ENCODE data around the gene TMEM243. TPM values are rescaled to one million over a fixed set of nuclear protein-coding genes. Genes with fewer than 3 reads are reported as not detected.

TMEM243 gene
- total and polyA plus RNA-seq, 2 donors (not counting 3 experiments of a cell fraction or from before 2014, with no cell fraction given): 26.9 to 28.8 TPM

DNA sequence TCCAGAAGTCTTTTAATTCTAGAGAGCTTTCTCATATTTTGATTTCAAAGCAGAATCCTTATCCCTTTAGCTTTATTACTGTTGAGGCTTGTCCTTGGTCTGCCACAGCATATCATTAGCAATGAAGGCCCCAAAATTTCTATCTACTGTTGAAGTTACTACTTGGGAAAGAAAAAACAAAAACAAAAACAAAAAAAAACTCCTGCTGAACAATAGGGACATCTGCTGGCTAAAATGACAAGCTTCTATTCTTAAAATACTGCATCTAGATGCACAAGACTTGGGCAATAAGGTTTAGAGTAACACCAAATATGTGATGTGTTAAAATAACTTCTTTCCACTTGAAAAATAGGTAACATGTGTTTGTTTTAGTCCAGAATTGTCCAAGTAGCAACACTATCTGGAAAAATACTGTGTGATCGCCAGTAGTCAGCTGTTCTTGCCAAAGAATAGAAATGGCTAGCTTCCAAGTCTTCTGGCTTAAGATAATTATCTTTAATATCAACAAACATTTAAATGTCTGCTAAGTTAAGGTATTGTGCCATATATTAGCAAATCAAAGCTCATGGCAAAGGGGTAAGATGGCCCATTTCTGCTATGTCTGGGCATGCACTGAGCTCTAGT lies 71.1 kb downstream of the TMEM243 start:
- Histone ChIP-seq H3K27ac (ENCODE audit: insufficient read depth, low read depth, low read length) (no peak overlapping the region), H3K36me3 (ENCODE audit: control insufficient read depth in 2 of 2, extremely low read depth in 1 of 2, insufficient read depth in 2 of 2, low read length in 2 of 2) (no peaks in the 10 kb centered on the region), H2AFZ (ENCODE audit: low read depth, low read length) (no peak overlapping the region), H4K20me1 (replicated peaks; ENCODE audit: control insufficient read depth, extremely low read depth, insufficient read depth, low read length) (no peaks in the 10 kb centered on the region), H3K4me1 (ENCODE audit: control insufficient read depth, extremely low read depth, insufficient read depth, low read length) (peaks cover 9% of the 10 kb centered on the region), H3K27me3 (ENCODE audit: control insufficient read depth in 2 of 2, insufficient read depth in 2 of 2, low read length in 2 of 2) (no peaks in the 10 kb centered on the region), H3K9ac (replicated peaks; ENCODE audit: extremely low read depth, insufficient read depth, low read length) (no peak overlapping the region), H3K9me3 (replicated peaks; ENCODE audit: control insufficient read depth, insufficient read depth, low read length) (no peaks in the 10 kb centered on the region), H3K4me2 (ENCODE audit: insufficient read depth, low read length) (no peak overlapping the region), H3K9me1 (replicated peaks; ENCODE audit: control insufficient read depth, extremely low read depth, insufficient read depth, low read length) (no peaks in the 10 kb centered on the region), H3K4me3 (replicated peaks in 1 of 3; ENCODE audit: insufficient read depth in 1 of 3, low read depth in 1 of 3, low read length in 3 of 3) (no peak overlapping the region), H3K79me2 (ENCODE audit: control insufficient read depth, insufficient read depth, low read length) (peaks cover 7% of the 10 kb centered on the region)
- TF ChIP-seq POLR2AphosphoS5 (IDR thresholded peaks at IDR 0.05; ENCODE audit: insufficient read depth, low read depth, low read length): no peak
- TF ChIP-seq MYC (IDR thresholded peaks at IDR 0.05; ENCODE audit: low read depth, low read length): no peak
- no peak for TF ChIP-seq JUN (IDR thresholded peaks at IDR 0.05; ENCODE audit: borderline replicate concordance, insufficient read depth, insufficient read length, low read depth)
- TF ChIP-seq FOS (IDR thresholded peaks at IDR 0.05; ENCODE audit: borderline replicate concordance, insufficient read depth, low read length): no peak
- no peak for TF ChIP-seq EZH2 (IDR thresholded peaks at IDR 0.05; ENCODE audit: borderline replicate concordance, low read depth, low read length, severe bottlenecking)
- TF ChIP-seq, protein P1, sequence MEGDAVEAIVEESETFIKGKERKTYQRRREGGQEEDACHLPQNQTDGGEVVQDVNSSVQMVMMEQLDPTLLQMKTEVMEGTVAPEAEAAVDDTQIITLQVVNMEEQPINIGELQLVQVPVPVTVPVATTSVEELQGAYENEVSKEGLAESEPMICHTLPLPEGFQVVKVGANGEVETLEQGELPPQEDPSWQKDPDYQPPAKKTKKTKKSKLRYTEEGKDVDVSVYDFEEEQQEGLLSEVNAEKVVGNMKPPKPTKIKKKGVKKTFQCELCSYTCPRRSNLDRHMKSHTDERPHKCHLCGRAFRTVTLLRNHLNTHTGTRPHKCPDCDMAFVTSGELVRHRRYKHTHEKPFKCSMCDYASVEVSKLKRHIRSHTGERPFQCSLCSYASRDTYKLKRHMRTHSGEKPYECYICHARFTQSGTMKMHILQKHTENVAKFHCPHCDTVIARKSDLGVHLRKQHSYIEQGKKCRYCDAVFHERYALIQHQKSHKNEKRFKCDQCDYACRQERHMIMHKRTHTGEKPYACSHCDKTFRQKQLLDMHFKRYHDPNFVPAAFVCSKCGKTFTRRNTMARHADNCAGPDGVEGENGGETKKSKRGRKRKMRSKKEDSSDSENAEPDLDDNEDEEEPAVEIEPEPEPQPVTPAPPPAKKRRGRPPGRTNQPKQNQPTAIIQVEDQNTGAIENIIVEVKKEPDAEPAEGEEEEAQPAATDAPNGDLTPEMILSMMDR (IDR thresholded peaks at IDR 0.05; ENCODE audit: extremely low read depth in 1 of 2, insufficient read depth in 1 of 2, low read depth in 1 of 2, low read length in 2 of 2): peak; percentile 36 to 40
- ChIA-PET CTCF (interaction anchor here (0.6 to 12.0 kb wide), 37 partner anchors 8 to 1255 kb away, joined by 3 to 343 read pairs (median 5); partner anchors contain the start of genes ELAPOR2 and TMEM243), POLR2A (no interaction called here)
- dilution Hi-C loops (cut with MboI; ENCODE audit: extremely low pct_ligation_motif_present, low sequenced_read_pairs): no loop called here
- intact Hi-C loops (cut with micrococcal nuclease): loop anchor here (1.0 kb wide), 3 partner anchors 209 to 234 kb away; no protein-coding TSS in a partner anchor
- DNase-seq (ENCODE audit: low read depth, low spot score) (peak; percentile 66), FAIRE-seq (peak; percentile 78)
- BruUV-seq (replicated peaks): no TSS peak

Measured in endothelial cell of umbilical vein (primary cell).